H9 (cell line): Measurements from ENCODE around the gene ZMYM2. TPM values are rescaled to one million over a fixed set of nuclear protein-coding genes. Genes with fewer than 3 reads are reported as not detected.

Experiments used
- DNase-seq: peaks from one replicate; pipeline ENCODE4 v3.0.0-alpha.2; 2017
- H2AFZ ChIP-seq: one replicate; pipeline ENCODE4 v1.6.1; 2013; ENCODE audit warnings: mild to moderate bottlenecking, low read length, control low read depth, moderate library complexity
- H2AK5ac ChIP-seq: 2 replicates; pipeline ENCODE4 v1.6.1; 2013; ENCODE audit warnings: low read length, control low read depth, mixed read lengths; ENCODE audit not compliant: insufficient read length
- H2BK120ac ChIP-seq: one replicate; pipeline ENCODE4 v1.6.1; 2013; ENCODE audit warnings: low read depth, mild to moderate bottlenecking, low read length, control low read depth, inconsistent platforms; ENCODE audit not compliant: poor library complexity, severe bottlenecking
- H2BK12ac ChIP-seq: 2 replicates; pipeline ENCODE4 v1.6.1; 2013; ENCODE audit warnings: low read length, control low read depth, mixed read lengths, low read depth; ENCODE audit not compliant: insufficient read length
- H2BK15ac ChIP-seq: 2 replicates; pipeline ENCODE4 v1.6.1; 2013; ENCODE audit warnings: low read depth, low read length, control low read depth
- H2BK20ac ChIP-seq: one replicate; pipeline ENCODE4 v1.6.1; 2013; ENCODE audit warnings: low read depth, mild to moderate bottlenecking, low read length, control low read depth, inconsistent platforms; ENCODE audit not compliant: poor library complexity, severe bottlenecking
- H2BK5ac ChIP-seq: 2 replicates; pipeline ENCODE4 v1.6.1; 2013; ENCODE audit warnings: low read length, control low read depth, mixed read lengths; ENCODE audit not compliant: insufficient read length
- H3K14ac ChIP-seq: 2 replicates; pipeline ENCODE4 v1.6.1; 2013; ENCODE audit warnings: low read length, control low read depth; ENCODE audit not compliant: insufficient read depth
- H3K18ac ChIP-seq: 2 replicates; pipeline ENCODE4 v1.6.1; 2013; ENCODE audit warnings: low read depth, mild to moderate bottlenecking, mixed read lengths, low read length, control low read depth; ENCODE audit not compliant: insufficient read length
- H3K23ac ChIP-seq: 2 replicates; pipeline ENCODE4 v1.6.1; 2013; ENCODE audit warnings: low read length, control low read depth, mixed read lengths, low read depth; ENCODE audit not compliant: insufficient read length
- H3K23me2 ChIP-seq: 2 replicates; pipeline ENCODE4 v1.6.1; 2013; ENCODE audit warnings: low read depth, mild to moderate bottlenecking, mixed read lengths, low read length, control low read depth; ENCODE audit not compliant: insufficient read length, poor library complexity, severe bottlenecking
- H3K27ac ChIP-seq: 2 replicates; pipeline ENCODE4 v1.5.1; 2013; ENCODE audit warnings: low read length, control low read depth, mixed read lengths, low read depth; ENCODE audit not compliant: insufficient read length
- H3K27me3 ChIP-seq: 2 replicates; pipeline ENCODE4 v1.6.1; 2013; ENCODE audit warnings: low read length, control low read depth, inconsistent platforms; ENCODE audit not compliant: insufficient read depth
- H3K4ac ChIP-seq: 2 replicates; pipeline ENCODE4 v1.6.1; 2013; ENCODE audit warnings: low read depth, mild to moderate bottlenecking, control low read depth, inconsistent platforms, low read length, moderate library complexity
- H3K4me1 ChIP-seq: 2 replicates; pipeline ENCODE4 v1.6.1; 2013; ENCODE audit warnings: low read length, control low read depth, inconsistent platforms; ENCODE audit not compliant: insufficient read depth
- H3K4me2 ChIP-seq: 2 replicates; pipeline ENCODE4 v1.6.1; 2013; ENCODE audit warnings: low read length, control low read depth, mixed read lengths; ENCODE audit not compliant: insufficient read length, insufficient read depth
- H3K56ac ChIP-seq: 2 replicates; pipeline ENCODE4 v1.6.1; 2013; ENCODE audit warnings: low read depth, mild to moderate bottlenecking, mixed read lengths, low read length, control low read depth; ENCODE audit not compliant: insufficient read length
- H3K79me1 ChIP-seq: 2 replicates; pipeline ENCODE4 v1.6.1; 2013; ENCODE audit warnings: low read depth, mild to moderate bottlenecking, moderate library complexity, low read length, control low read depth, inconsistent platforms; ENCODE audit not compliant: insufficient read depth, poor library complexity, severe bottlenecking
- H3K79me2 ChIP-seq: 2 replicates; pipeline ENCODE4 v1.6.1; 2013; ENCODE audit warnings: low read length, control low read depth, inconsistent platforms; ENCODE audit not compliant: insufficient read depth
- H3K9ac ChIP-seq: 2 replicates; pipeline ENCODE4 v1.6.1; 2013; ENCODE audit warnings: low read length, control low read depth, mixed read lengths; ENCODE audit not compliant: insufficient read length; ENCODE audit errors: extremely low read depth
- H3K9me3 ChIP-seq: one replicate; pipeline ENCODE4 v1.6.1; 2013; ENCODE audit warnings: low read depth, low read length, inconsistent platforms; ENCODE audit not compliant: control insufficient read depth
- H3T11ph ChIP-seq: one replicate; pipeline ENCODE4 v1.6.1; 2013; ENCODE audit warnings: mild to moderate bottlenecking, low read length, control low read depth, inconsistent platforms
- H4K20me1 ChIP-seq: one replicate; pipeline ENCODE4 v1.6.1; 2013; ENCODE audit not compliant: control insufficient read depth, insufficient read length, insufficient read depth
- H4K5ac ChIP-seq: 2 replicates; pipeline ENCODE4 v1.6.1; 2013; ENCODE audit warnings: low read depth, mild to moderate bottlenecking, mixed read lengths, low read length, control low read depth; ENCODE audit not compliant: insufficient read length
- H4K8ac ChIP-seq: replicated peaks from 2 replicates; pipeline ENCODE4 v1.6.1; 2013; ENCODE audit warnings: low read length, control low read depth, mixed read lengths, low read depth; ENCODE audit not compliant: insufficient read length
- H4K91ac ChIP-seq: 2 replicates; pipeline ENCODE4 v1.6.1; 2013; ENCODE audit warnings: low read depth, mild to moderate bottlenecking, moderate library complexity, mixed read lengths, low read length, control low read depth; ENCODE audit not compliant: insufficient read length
- H3K27ac Mint-ChIP-seq, 3 experiments: 2 replicates in 2 of 3; 3 replicates in 1 of 3; pipeline ENCODE4 v1.8.0; 2020 to 2021; ENCODE audit warnings: mixed read lengths in 3 of 3, mild to moderate bottlenecking in 1 of 3, moderate library complexity in 1 of 3
- H3K27me3 Mint-ChIP-seq: 2 replicates; pipeline ENCODE4 v1.8.0; 2021; ENCODE audit warnings: low read depth, mild to moderate bottlenecking, moderate library complexity, mixed read lengths
- H3K36me3 Mint-ChIP-seq, 3 experiments: 2 replicates in 2 of 3; 3 replicates in 1 of 3; pipeline ENCODE4 v1.8.0; 2020 to 2021; ENCODE audit warnings: low read depth in 3 of 3, mixed read lengths in 3 of 3; ENCODE audit not compliant: insufficient read depth in 1 of 3
- H3K4me1 Mint-ChIP-seq, 2 experiments: 2 replicates each; pipeline ENCODE4 v1.8.0; 2020; ENCODE audit warnings: mixed read lengths in 2 of 2
- H3K4me3 Mint-ChIP-seq, 2 experiments: 2 replicates in 1 of 2; 3 replicates in 1 of 2; pipeline ENCODE4 v1.8.0; 2020 to 2021; ENCODE audit warnings: mild to moderate bottlenecking in 2 of 2, mixed read lengths in 2 of 2, moderate library complexity in 1 of 2
- H3K9me3 Mint-ChIP-seq, 2 experiments: 2 replicates in 1 of 2; 3 replicates in 1 of 2; pipeline ENCODE4 v1.8.0; 2020; ENCODE audit warnings: mild to moderate bottlenecking in 2 of 2, mixed read lengths in 2 of 2, moderate library complexity in 1 of 2
- WGBS: extraction: QIAGEN DNeasy Blood & Tissue Kit; methylation state at CpG from one replicate; pipeline ENCODE4 v1.1.7; 2013; ENCODE audit warnings: missing lambda C conversion rate, low lambda C conversion rate, mixed read lengths; ENCODE audit not compliant: insufficient read length; ENCODE audit errors: extremely low coverage; 5-methylcytosine and 5-hydroxymethylcytosine counted together
- total RNA-seq: library from RNA; stranded (reverse); gene quantifications from 2 replicates; pipeline ENCODE4 v1.2.1, GENCODE V29; 2021
- TF ChIP-seq, protein P1 (sequence below): fragments of 200-600 bp; sonication (generic); conservative IDR thresholded peaks from 3 replicates; pipeline ENCODE4 v1.8.0; 2021; ENCODE audit warnings: antibody characterized with exemption, mild to moderate bottlenecking

Gene ZMYM2
- total RNA-seq, 1 experiment from 2014 or later: 173 TPM

DNA sequence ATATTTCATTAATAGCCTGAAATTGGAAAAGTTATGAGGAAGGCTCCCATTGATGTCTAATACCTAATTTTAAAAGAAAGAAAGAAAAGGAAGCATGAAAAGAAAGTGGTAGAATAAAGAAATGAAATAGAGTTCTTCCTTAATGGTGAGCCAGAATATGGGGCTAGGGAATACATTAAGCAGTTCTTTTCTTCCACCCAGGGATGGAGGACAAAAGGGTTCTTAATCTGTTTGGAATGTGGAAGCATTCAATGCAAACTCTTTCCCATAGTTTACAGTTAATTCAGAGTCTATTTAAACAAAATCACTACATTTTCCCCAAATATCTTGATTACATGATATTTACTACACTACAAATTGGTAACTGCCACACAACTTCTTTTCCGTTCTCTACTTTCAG is 18.4 kb upstream of the ZMYM2 start:
- Histone ChIP-seq H4K91ac (no peak overlapping the region), H2BK15ac (no peak overlapping the region), H3K9ac (no peak overlapping the region), H2BK20ac (no peak overlapping the region), H3K23ac (no peak overlapping the region), H3K4ac (no peak overlapping the region), H2BK12ac (no peak overlapping the region), H4K8ac (no peak overlapping the region), H3K4me2 (no peak overlapping the region), H2AK5ac (no peak overlapping the region), H4K5ac (no peak overlapping the region), H3K79me2 (no peaks in the 10 kb centered on the region), H3K27me3 (no peaks in the 10 kb centered on the region), H3K9me3 (no peaks in the 10 kb centered on the region), H2BK120ac (no peak overlapping the region), H2AFZ (no peak overlapping the region), H2BK5ac (no peak overlapping the region), H3K4me1 (no peaks in the 10 kb centered on the region), H3K18ac (no peak overlapping the region), H3K79me1 (no peaks in the 10 kb centered on the region), H3T11ph (no peak overlapping the region), H3K23me2 (no peaks in the 10 kb centered on the region), H3K27ac (no peak overlapping the region), H4K20me1 (no peaks in the 10 kb centered on the region), H3K56ac (no peak overlapping the region), H3K14ac (no peak overlapping the region)
- Mint-ChIP-seq H3K9me3 (no peaks in the 10 kb centered on the region), H3K4me1 (peaks cover 5 to 8% of the 10 kb centered on the region in 2 experiments), H3K4me3 (no peak overlapping the region), H3K36me3 (no peaks in the 10 kb centered on the region), H3K27ac (peak overlapping the region in 1 of 3 experiments; percentile 83; a peak in 3 of 7 replicates), H3K27me3 (no peaks in the 10 kb centered on the region)
- no peak for DNase-seq
- no CpG with 5 or more reads among the region's 1 CpG for WGBS
- TF ChIP-seq, protein P1, sequence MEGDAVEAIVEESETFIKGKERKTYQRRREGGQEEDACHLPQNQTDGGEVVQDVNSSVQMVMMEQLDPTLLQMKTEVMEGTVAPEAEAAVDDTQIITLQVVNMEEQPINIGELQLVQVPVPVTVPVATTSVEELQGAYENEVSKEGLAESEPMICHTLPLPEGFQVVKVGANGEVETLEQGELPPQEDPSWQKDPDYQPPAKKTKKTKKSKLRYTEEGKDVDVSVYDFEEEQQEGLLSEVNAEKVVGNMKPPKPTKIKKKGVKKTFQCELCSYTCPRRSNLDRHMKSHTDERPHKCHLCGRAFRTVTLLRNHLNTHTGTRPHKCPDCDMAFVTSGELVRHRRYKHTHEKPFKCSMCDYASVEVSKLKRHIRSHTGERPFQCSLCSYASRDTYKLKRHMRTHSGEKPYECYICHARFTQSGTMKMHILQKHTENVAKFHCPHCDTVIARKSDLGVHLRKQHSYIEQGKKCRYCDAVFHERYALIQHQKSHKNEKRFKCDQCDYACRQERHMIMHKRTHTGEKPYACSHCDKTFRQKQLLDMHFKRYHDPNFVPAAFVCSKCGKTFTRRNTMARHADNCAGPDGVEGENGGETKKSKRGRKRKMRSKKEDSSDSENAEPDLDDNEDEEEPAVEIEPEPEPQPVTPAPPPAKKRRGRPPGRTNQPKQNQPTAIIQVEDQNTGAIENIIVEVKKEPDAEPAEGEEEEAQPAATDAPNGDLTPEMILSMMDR: no peak
